Measurements from ENCODE around the gene SNX3.

DNA sequence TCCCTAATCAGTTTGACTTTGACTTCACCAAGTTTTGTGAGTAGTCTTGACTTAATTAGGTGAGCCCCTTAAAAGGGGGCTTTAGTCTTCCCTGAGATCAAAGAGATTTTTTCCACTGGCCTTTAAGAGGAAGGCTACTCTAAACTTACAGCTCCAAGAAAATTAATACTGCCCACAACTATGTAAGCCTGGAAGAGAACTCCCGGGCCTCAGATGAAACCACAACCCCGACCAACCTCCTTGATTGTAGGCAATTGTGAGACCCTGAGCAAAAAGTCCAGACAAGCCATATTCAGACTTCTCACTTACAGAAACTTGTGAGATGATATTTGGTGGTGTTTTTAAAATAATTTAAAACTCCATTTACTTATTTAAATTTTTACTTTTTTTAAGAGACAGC lies 18.1 kb downstream of the SNX3 start:
- TF ChIP-seq CTCF (IDR thresholded peaks at IDR 0.05) (no peak), POLR2A (IDR thresholded peaks at IDR 0.05) (no peak), EP300 (IDR thresholded peaks at IDR 0.05) (no peak)

Data from tibial nerve (tissue), 4 donors.